Activated CD4-positive, alpha-beta T cell treated with anti-CD3 and anti-CD28 coated beads, Interleukin-2, amount 50 U/mL, for 4 hours (primary cell): ENCODE results near the gene KCNQ1.
A peak's percentile ranks its signal among the peaks of the same experiment; 100 is the strongest.

Source experiments
- DNase-seq, 2 experiments: peaks; one replicate each; pipeline ENCODE4 v3.0.0-alpha.2; 2020

Gene KCNQ1

GRCh38 chr11:2882396-2883110 lies 437.7 kb downstream of the KCNQ1 start:
- DNase-seq, result no peak

- DNase-seq, result no peak
Observed at GRCh38 chr11:2883640-2883978, 438.8 kb downstream of the KCNQ1 start.

- DNase-seq, result no peak
Observed at GRCh38 chr11:2883979-2884815, 439.4 kb downstream of the KCNQ1 start.

- no peak for DNase-seq
Observed at GRCh38 chr11:2885017-2885677, 440.3 kb downstream of the KCNQ1 start.

GRCh38 chr11:2885678-2886081 lies 440.9 kb downstream of the KCNQ1 start, which contains the start of gene CDKN1C:
TSS of gene CDKN1C (minus strand) at chr11:2885775. CDS start at chr11:2885456, 319 bp downstream.
- peak; percentile 71 to 75 for DNase-seq

GRCh38 chr11:2886191-2886894 lies 441.5 kb downstream of the KCNQ1 start:
- no peak for DNase-seq

- no peak for DNase-seq
Observed at GRCh38 chr11:2886936-2887335, 442.1 kb downstream of the KCNQ1 start.

GRCh38 chr11:2887515-2888195 lies 442.8 kb downstream of the KCNQ1 start:
- no peak for DNase-seq

- peak; percentile 82 to 86 for DNase-seq
Observed at GRCh38 chr11:2888266-2888968, 443.6 kb downstream of the KCNQ1 start.

GRCh38 chr11:2889362-2890273 lies 444.8 kb downstream of the KCNQ1 start:
- DNase-seq, result no peak

- DNase-seq, result no peak
Observed at GRCh38 chr11:2890466-2891294, 445.9 kb downstream of the KCNQ1 start.

- no peak for DNase-seq
Observed at GRCh38 chr11:2891326-2892214, 446.8 kb downstream of the KCNQ1 start.

- DNase-seq, result peak; percentile 50 to 52
Observed at GRCh38 chr11:2892215-2892966, 447.6 kb downstream of the KCNQ1 start.

GRCh38 chr11:2892967-2893528 lies 448.2 kb downstream of the KCNQ1 start:
- DNase-seq, result no peak

GRCh38 chr11:2893935-2894334 lies 449.1 kb downstream of the KCNQ1 start:
- no peak for DNase-seq

GRCh38 chr11:2896047-2896446 lies 451.2 kb downstream of the KCNQ1 start:
- DNase-seq, result no peak

- no peak for DNase-seq
Observed at GRCh38 chr11:2897048-2897447, 452.2 kb downstream of the KCNQ1 start.
